Measurements from ENCODE around the gene OGFR.

Gene OGFR

GRCh38 chr20:62797671-62798532, 6.7 kb upstream of the OGFR start:
- no peak overlapping the region for H3K4me3 ChIP-seq (ENCODE audit: low read depth, low read length)
- TF ChIP-seq CTCF (IDR thresholded peaks at IDR 0.05; ENCODE audit: low read depth, low read length) = no peak
- in situ Hi-C loops (cut with HindIII; ENCODE audit: low sequenced_read_pairs) = no loop called here
- DNase-seq (ENCODE audit: low read depth, low spot score) = no peak

GRCh38 chr20:62799036-62799435, 5.6 kb upstream of the OGFR start:
- DNase-seq (ENCODE audit: low read depth, low spot score) = no peak
- in situ Hi-C loops (cut with HindIII; ENCODE audit: low sequenced_read_pairs) = no loop called here
- no peak overlapping the region for H3K4me3 ChIP-seq (ENCODE audit: low read depth, low read length)
- TF ChIP-seq CTCF (IDR thresholded peaks at IDR 0.05; ENCODE audit: low read depth, low read length) = no peak

- in situ Hi-C loops (cut with HindIII; ENCODE audit: low sequenced_read_pairs) = no loop called here
- no peak for DNase-seq (ENCODE audit: low read depth, low spot score)
- no peak overlapping the region for H3K4me3 ChIP-seq (ENCODE audit: low read depth, low read length)
- no peak for TF ChIP-seq CTCF (IDR thresholded peaks at IDR 0.05; ENCODE audit: low read depth, low read length)
These were observed 5.2 kb upstream of the OGFR start for GRCh38 chr20:62799459-62799858.

GRCh38 chr20:62799873-62800272, 4.8 kb upstream of the OGFR start:
- no peak overlapping the region for H3K4me3 ChIP-seq (ENCODE audit: low read depth, low read length)
- TF ChIP-seq CTCF (IDR thresholded peaks at IDR 0.05; ENCODE audit: low read depth, low read length) = no peak
- in situ Hi-C loops (cut with HindIII; ENCODE audit: low sequenced_read_pairs) = no loop called here
- no peak for DNase-seq (ENCODE audit: low read depth, low spot score)

- no peak for DNase-seq (ENCODE audit: low read depth, low spot score)
- no peak overlapping the region for H3K4me3 ChIP-seq (ENCODE audit: low read depth, low read length)
- in situ Hi-C loops (cut with HindIII; ENCODE audit: low sequenced_read_pairs) = no loop called here
- no peak for TF ChIP-seq CTCF (IDR thresholded peaks at IDR 0.05; ENCODE audit: low read depth, low read length)
These were observed 4.0 kb upstream of the OGFR start for GRCh38 chr20:62800314-62801259.

GRCh38 chr20:62801284-62802010, 3.2 kb upstream of the OGFR start:
- no peak for DNase-seq (ENCODE audit: low read depth, low spot score)
- H3K4me3 ChIP-seq (ENCODE audit: low read depth, low read length) = no peak overlapping the region
- in situ Hi-C loops (cut with HindIII; ENCODE audit: low sequenced_read_pairs) = no loop called here
- no peak for TF ChIP-seq CTCF (IDR thresholded peaks at IDR 0.05; ENCODE audit: low read depth, low read length)
